ENCODE results near the gene NTN1. TPM values are rescaled to one million over a fixed set of nuclear protein-coding genes. Genes with fewer than 3 reads are reported as not detected.
"Not testable (repeated sequence)": the region's sequence is repeated elsewhere in the genome, so short reads cannot be mapped to it uniquely, and the experiment has no call there.

Gene NTN1
- total RNA-seq, 4 donors from 2014 or later = 5.9 to 11.6 (median 8.5) TPM

DNA sequence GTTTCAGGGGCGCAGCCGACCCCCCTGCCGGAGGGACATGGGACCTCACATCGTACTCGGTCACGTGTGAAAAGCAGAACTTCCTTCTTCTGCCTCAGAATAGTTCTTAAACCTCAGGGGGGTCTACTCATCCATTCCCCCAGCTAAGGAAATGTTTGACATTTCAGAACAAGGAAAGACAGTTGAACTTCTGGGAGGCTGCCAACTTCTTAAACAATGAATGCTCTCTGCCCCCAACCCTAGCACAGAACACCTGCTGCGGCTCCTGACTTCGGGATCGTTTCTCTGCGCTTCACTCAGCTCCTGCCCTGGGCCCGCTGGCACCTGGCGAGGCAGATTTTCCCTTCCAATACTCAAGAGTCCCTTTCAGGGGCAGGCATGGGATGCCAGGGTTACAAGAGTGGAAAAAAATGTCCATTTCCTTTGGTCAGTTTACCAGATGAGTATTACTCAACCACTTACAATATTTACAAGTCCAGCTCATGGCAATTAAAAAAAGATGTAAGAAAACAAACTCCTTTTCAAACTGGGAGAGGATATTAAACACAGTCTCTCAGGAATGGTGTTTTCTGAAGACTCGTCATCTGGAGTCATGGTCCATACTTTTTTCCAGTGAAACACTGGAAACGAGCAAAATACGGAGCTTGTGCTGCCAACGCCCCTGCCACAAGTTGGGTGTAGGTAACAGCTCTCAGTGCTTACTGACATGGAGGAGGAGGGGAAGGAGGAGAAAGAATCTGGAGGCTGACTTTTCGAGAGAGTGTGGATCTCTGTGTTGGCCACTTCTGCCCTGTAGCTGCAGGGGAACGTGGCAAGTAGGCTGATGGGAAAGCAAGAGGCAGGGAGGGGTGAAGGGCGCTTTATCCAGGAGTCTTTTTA lies 235.7 kb downstream of the NTN1 start:
- intact Hi-C loops (cut with DNase I; ENCODE audit: low total_unique reads) = no loop called here
- TF ChIP-seq POLR2A (IDR thresholded peaks at IDR 0.05) (no peak), CTCF (IDR thresholded peaks at IDR 0.05) (no peak)
- no peak overlapping the region for H3K4me3 ChIP-seq (ENCODE audit: low read depth, poor library complexity, severe bottlenecking)
- no peak for DNase-seq (ENCODE audit: low spot score in 2 of 2)
- WGBS, 2 donors = 56 to 73% methylated on average over 19 of the region's 19 CpGs

DNA sequence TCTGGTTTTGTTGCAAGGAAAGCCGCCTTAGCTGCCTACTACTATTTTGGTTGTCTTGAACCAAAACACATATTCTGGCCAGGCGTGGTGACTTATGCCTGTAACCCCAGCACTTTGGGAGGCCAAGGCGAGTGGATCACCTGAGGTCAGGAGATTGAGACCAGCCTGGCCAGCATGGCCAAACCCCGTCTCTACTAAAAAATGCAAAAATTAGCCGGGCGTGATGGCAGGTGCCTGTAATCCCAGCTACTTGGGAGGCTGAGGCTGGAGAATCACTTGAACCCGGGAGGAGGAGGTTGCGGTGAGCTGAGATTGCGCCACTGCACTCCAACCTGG lies 236.3 kb downstream of the NTN1 start:
- whole genome bisulfite sequencing, 2 donors = 95 to 97% methylated on average over 9 of the region's 9 CpGs
- H3K4me3 ChIP-seq (ENCODE audit: low read depth, poor library complexity, severe bottlenecking); intact Hi-C loops (cut with DNase I; ENCODE audit: low total_unique reads); DNase-seq (ENCODE audit: low spot score in 2 of 2): not testable (repeated sequence)

DNA sequence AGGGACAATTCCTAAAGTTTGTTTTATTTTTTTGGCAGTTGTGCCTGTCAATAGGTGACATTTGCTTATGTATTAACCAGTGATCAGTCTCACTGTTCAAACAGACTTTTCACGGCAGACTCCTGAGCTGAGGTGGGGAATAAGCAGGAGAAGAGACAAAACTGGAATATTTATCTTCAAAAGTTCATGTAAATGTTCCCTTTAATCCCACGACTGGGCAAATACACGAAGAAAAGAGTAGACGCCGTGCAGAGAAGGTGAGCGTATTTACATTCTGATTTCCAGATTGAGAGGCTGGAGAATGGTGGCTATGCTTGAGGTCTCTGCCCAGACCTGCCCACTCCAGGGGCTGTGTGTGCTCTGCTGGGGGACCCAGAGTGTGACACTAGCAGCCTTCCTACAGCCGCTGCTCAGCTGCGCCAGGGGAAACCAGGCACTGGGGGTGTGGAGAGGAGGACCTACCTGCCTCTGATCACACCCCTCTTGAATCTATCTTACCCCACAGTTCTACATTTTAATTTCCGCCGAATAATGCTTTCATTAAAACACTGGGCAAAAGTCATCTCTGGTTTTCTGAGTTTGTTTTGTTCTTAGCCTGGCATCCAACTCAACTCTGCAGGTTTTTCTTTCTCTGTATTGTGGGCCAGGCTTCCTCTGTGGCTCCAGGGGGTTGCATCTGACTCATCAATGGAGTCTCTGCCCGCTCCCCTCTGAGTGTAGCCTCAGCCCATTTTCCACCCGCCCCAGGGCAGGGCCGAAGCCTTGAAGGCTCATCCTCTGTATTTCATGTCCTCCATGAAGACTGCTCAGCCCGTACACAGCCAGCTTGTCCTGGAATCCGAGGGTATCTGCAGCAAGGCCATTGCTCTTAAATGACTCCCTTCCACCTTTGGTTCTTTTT lies 237.1 kb downstream of the NTN1 start:
- 80 to 81% methylated on average over 15 of the region's 15 CpGs for WGBS, 2 donors
- intact Hi-C loops (cut with DNase I; ENCODE audit: low total_unique reads) = no loop called here
- TF ChIP-seq POLR2A (IDR thresholded peaks at IDR 0.05) (no peak), CTCF (IDR thresholded peaks at IDR 0.05) (no peak)
- no peak overlapping the region for H3K4me3 ChIP-seq (ENCODE audit: low read depth, poor library complexity, severe bottlenecking)
- no peak for DNase-seq (ENCODE audit: low spot score in 2 of 2)

GRCh38 chr17:9259419-9259818 lies 238.1 kb downstream of the NTN1 start:
- no peak for DNase-seq (ENCODE audit: low spot score in 2 of 2)
- WGBS, 2 donors = 79 to 84% methylated on average over 10 of the region's 10 CpGs
- TF ChIP-seq CTCF (IDR thresholded peaks at IDR 0.05) (no peak), POLR2A (IDR thresholded peaks at IDR 0.05) (no peak)
- intact Hi-C loops (cut with DNase I; ENCODE audit: low total_unique reads) = no loop called here
- H3K4me3 ChIP-seq (ENCODE audit: low read depth, poor library complexity, severe bottlenecking) = no peak overlapping the region

DNA sequence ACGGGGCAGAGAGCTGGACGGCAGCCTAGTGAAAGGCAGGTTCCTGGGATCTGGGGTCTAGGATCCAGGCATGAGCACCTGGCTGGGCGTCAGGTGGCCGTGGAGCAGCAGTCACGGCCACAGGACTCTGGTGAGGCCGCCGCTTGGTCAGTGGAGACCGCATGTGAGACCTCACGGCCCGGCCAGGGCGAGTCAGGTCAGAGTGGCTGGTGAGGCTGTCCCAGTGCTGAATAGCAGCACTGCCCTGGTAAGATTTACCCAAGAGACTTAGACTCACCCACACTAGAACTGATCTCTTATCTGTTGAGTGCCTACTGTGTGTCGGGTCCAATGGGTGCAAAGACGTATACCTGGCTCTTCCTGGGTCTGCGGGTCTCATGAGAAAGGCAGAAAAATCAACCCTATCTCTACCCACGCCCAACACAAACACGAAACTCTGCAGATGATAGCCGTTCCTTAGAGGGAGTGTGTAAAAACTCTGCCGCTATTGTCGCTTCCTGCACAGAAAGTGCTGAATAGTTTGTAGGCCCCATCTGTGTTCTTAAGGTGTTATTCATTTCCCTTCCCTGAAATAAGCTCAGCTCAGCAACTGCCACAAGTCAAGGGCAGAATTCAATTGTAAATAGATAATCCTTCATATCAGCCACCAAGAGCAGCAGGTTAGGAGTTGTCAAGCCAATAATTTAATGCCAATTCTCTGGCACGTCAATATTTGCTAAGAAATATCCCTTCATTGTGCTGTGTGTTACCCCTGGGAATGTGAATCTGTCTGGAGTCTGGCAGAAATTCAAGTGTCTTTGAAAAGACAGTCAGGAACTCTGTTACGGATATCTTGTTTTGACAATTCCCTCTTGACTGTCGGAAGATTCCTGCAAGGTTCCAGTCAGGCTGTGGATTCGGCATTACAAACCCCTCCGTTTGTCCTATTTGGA lies 240.0 kb downstream of the NTN1 start:
- DNase-seq (ENCODE audit: low spot score in 2 of 2) = no peak
- no peak for TF ChIP-seq CTCF (IDR thresholded peaks at IDR 0.05)
- TF ChIP-seq POLR2A (IDR thresholded peaks at IDR 0.05) = no peak
- WGBS, 2 donors = 83 to 87% methylated on average over 24 of the region's 24 CpGs
- no peak overlapping the region for H3K4me3 ChIP-seq (ENCODE audit: low read depth, poor library complexity, severe bottlenecking)
- intact Hi-C loops (cut with DNase I; ENCODE audit: low total_unique reads) = no loop called here
